GM19452 (cell line): Measurements from ENCODE around the gene ADIRF.
"Not testable (repeated sequence)": the region's sequence is repeated elsewhere in the genome, so short reads cannot be mapped to it uniquely, and the experiment has no call there.

Experiments
- ATAC-seq: cut with Tn5 transposase; IDR thresholded peaks from one replicate; pipeline ENCODE4 v1.9.1; 2021; ENCODE audit not compliant: unreplicated experiment

The ADIRF gene

GRCh38 chr10:87019504-87019903 lies 51.2 kb downstream of the ADIRF start:
- ATAC-seq = not testable (repeated sequence)

DNA sequence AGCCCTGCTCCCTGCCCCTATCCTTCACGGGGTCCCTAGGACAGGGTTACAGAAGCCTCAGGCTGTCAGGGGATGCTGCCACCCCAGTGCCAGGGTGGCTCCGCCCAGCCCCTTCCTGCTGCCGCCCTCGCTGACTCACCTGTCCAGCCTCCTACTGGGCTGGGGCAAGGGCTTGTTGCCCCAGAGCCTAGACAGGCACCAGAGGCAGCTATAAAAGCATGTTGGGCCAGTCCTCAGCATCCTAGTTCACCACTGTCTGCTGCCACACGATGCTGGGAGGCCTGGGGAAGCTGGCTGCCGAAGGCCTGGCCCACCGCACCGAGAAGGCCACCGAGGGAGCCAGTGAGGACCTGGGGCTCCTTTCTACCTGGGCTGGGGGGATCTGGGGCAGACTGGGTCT lies 51.8 kb downstream of the ADIRF start, which contains the start of gene FAM25A:
FAM25A (plus strand) TSS at position 239 of the 400 bp plus-strand sequence; CDS start at position 270, 31 bp downstream.
- ATAC-seq = not testable (repeated sequence)
